Neuronal stem cell (in vitro differentiated cells): ENCODE data around the gene MILR1.
"Not testable (repeated sequence)": the region's sequence is repeated elsewhere in the genome, so short reads cannot be mapped to it uniquely, and the experiment has no call there.

ENCODE experiments used
- DNase-seq: peaks from one replicate; pipeline ENCODE4 v3.0.0-alpha.2; 2013; ENCODE audit warnings: low spot score
- H2AFZ ChIP-seq: one replicate; pipeline ENCODE4 v1.6.1; 2013; ENCODE audit warnings: mild to moderate bottlenecking, low read length, inconsistent platforms
- H2AK5ac ChIP-seq: 2 replicates; pipeline ENCODE4 v1.6.1; 2013; ENCODE audit warnings: low read depth, mild to moderate bottlenecking, inconsistent platforms, low read length, moderate library complexity, mixed read lengths
- H2BK120ac ChIP-seq: 2 replicates; pipeline ENCODE4 v1.6.1; 2013; ENCODE audit warnings: low read depth, mild to moderate bottlenecking, inconsistent platforms, low read length, moderate library complexity, mixed read lengths
- H2BK12ac ChIP-seq: one replicate; pipeline ENCODE4 v1.6.1; 2013; ENCODE audit warnings: low read length, inconsistent platforms
- H2BK15ac ChIP-seq: 2 replicates; pipeline ENCODE4 v1.6.1; 2013; ENCODE audit warnings: mild to moderate bottlenecking, low read length, inconsistent platforms, mixed read lengths
- H2BK5ac ChIP-seq: one replicate; pipeline ENCODE4 v1.6.1; 2013; ENCODE audit warnings: inconsistent platforms, mild to moderate bottlenecking, low read length, moderate library complexity
- H3K14ac ChIP-seq: one replicate; pipeline ENCODE4 v1.6.1; 2013; ENCODE audit warnings: low read length, inconsistent platforms
- H3K18ac ChIP-seq: 2 replicates; pipeline ENCODE4 v1.6.1; 2013; ENCODE audit warnings: low read length, inconsistent platforms
- H3K23ac ChIP-seq: 2 replicates; pipeline ENCODE4 v1.6.1; 2013; ENCODE audit warnings: low read depth, mild to moderate bottlenecking, mixed read lengths, low read length, inconsistent platforms; ENCODE audit not compliant: poor library complexity
- H3K27ac ChIP-seq: replicated peaks from 3 replicates; pipeline ENCODE4 v1.5.1; 2013; ENCODE audit warnings: low read length, inconsistent platforms
- H3K27me3 ChIP-seq, 3 experiments: 2 replicates each; pipeline ENCODE4 v1.6.1; 2013; ENCODE audit warnings: low read length in 3 of 3, mild to moderate bottlenecking in 2 of 3, inconsistent platforms in 1 of 3, low read depth in 1 of 3, mixed read lengths in 1 of 3, moderate library complexity in 1 of 3; ENCODE audit not compliant: control insufficient read depth in 3 of 3, insufficient read depth in 3 of 3
- H3K36me3 ChIP-seq, 2 donors: replicated peaks in 1 of 2; 2 replicates each; pipeline ENCODE4 v1.6.1; 2013; ENCODE audit warnings: low read length in 2 of 2; ENCODE audit not compliant: control insufficient read depth in 2 of 2, insufficient read depth in 2 of 2
- H3K4ac ChIP-seq: 2 replicates; pipeline ENCODE4 v1.6.1; 2013; ENCODE audit warnings: inconsistent platforms, mild to moderate bottlenecking, low read length, moderate library complexity
- H3K4me1 ChIP-seq, 2 donors: 1 replicate in 1 of 2; 2 replicates in 1 of 2; pipeline ENCODE4 v1.6.1; 2013; ENCODE audit warnings: low read length in 2 of 2, low read depth in 1 of 2; ENCODE audit not compliant: control insufficient read depth in 2 of 2, insufficient read depth in 1 of 2
- H3K4me2 ChIP-seq: one replicate; pipeline ENCODE4 v1.6.1; 2013; ENCODE audit warnings: mild to moderate bottlenecking, low read length, inconsistent platforms; ENCODE audit not compliant: insufficient read depth, poor library complexity, severe bottlenecking
- H3K4me3 ChIP-seq, 2 donors: 2 replicates each; pipeline ENCODE4 v1.5.1; 2013; ENCODE audit warnings: low read length in 2 of 2, mild to moderate bottlenecking in 2 of 2, inconsistent platforms in 1 of 2, moderate library complexity in 1 of 2
- H3K79me1 ChIP-seq: one replicate; pipeline ENCODE4 v1.6.1; 2013; ENCODE audit warnings: low read depth, mild to moderate bottlenecking, inconsistent platforms, low read length, moderate library complexity
- H3K9ac ChIP-seq: one replicate; pipeline ENCODE4 v1.6.1; 2013; ENCODE audit warnings: mild to moderate bottlenecking, low read depth, low read length, inconsistent platforms; ENCODE audit not compliant: poor library complexity
- H3K9me3 ChIP-seq, 2 donors: replicated peaks in 1 of 2; 2 replicates each; pipeline versions ENCODE3 to v1.6.1; 2013; ENCODE audit warnings: low read length in 2 of 2, mild to moderate bottlenecking in 2 of 2, inconsistent platforms in 1 of 2, low read depth in 1 of 2, mixed read lengths in 1 of 2, moderate library complexity in 1 of 2; ENCODE audit not compliant: control insufficient read depth in 2 of 2, insufficient read depth in 1 of 2
- H4K8ac ChIP-seq: one replicate; pipeline ENCODE4 v1.6.1; 2013; ENCODE audit warnings: low read depth, mild to moderate bottlenecking, inconsistent platforms, low read length, moderate library complexity
- H4K91ac ChIP-seq: one replicate; pipeline ENCODE4 v1.6.1; 2013; ENCODE audit warnings: low read length, low read depth, mild to moderate bottlenecking, inconsistent platforms; ENCODE audit not compliant: poor library complexity
- WGBS, 2 donors: extraction: QIAGEN DNeasy Blood & Tissue Kit; methylation state at CpG; one replicate each; pipeline ENCODE4 v1.1.7; 2013; ENCODE audit warnings: missing lambda C conversion rate in 2 of 2, mixed read lengths in 1 of 2; ENCODE audit not compliant: insufficient read length in 2 of 2, insufficient replicate concordance in 1 of 2; ENCODE audit errors: extremely low coverage in 2 of 2; 5-methylcytosine and 5-hydroxymethylcytosine counted together

MILR1 gene

DNA sequence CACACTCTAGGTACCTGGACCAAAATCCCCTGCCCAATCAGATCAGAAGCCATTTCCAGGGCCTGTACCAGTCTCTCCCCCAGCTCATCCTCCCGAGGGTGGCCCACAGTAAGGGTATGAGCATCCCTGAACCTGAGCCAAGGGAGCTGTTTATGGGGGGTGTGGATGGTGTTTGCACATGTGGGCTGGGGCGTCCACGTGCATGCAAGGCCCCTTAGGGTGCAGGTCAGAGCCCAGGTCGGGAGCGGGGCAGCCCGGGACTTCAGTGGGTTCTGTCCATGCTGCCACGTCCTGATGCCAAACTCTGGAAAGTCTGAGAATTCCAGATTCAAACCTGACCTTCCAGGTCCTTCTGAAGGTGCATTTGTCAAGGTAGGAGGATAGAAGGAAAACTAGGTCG is 9.8 kb downstream of the MILR1 start:
- H3K36me3 ChIP-seq, result no peaks in the 10 kb centered on the region
- H3K9me3 ChIP-seq, result no peaks in the 10 kb centered on the region
- WGBS, 2 donors, result no CpG with 5 or more reads among the region's 8 CpGs
- H3K4me2 ChIP-seq, result no peak overlapping the region
- peak overlapping the region; percentile 71 for H2AK5ac ChIP-seq
- H3K23ac ChIP-seq, result no peak overlapping the region
- no peak overlapping the region for H3K14ac ChIP-seq
- H3K79me1 ChIP-seq, result no peaks in the 10 kb centered on the region
- no peak for DNase-seq
- H4K91ac ChIP-seq, result no peak overlapping the region
- H3K27ac ChIP-seq, result no peak overlapping the region
- H3K4me3 ChIP-seq, result no peak overlapping the region
- no peak overlapping the region for H2BK5ac ChIP-seq
- H2BK12ac ChIP-seq, result no peak overlapping the region
- peaks cover 0 to 5% (median 0%) of the 10 kb centered on the region in 3 experiments for H3K27me3 ChIP-seq
- no peak overlapping the region for H3K4ac ChIP-seq
- H2BK15ac ChIP-seq, result no peak overlapping the region
- H3K9ac ChIP-seq, result peak overlapping the region; percentile 1
- H2BK120ac ChIP-seq, result no peak overlapping the region
- no peaks in the 10 kb centered on the region for H3K4me1 ChIP-seq
- H2AFZ ChIP-seq, result no peak overlapping the region
- no peak overlapping the region for H4K8ac ChIP-seq
- H3K18ac ChIP-seq, result no peak overlapping the region

DNA sequence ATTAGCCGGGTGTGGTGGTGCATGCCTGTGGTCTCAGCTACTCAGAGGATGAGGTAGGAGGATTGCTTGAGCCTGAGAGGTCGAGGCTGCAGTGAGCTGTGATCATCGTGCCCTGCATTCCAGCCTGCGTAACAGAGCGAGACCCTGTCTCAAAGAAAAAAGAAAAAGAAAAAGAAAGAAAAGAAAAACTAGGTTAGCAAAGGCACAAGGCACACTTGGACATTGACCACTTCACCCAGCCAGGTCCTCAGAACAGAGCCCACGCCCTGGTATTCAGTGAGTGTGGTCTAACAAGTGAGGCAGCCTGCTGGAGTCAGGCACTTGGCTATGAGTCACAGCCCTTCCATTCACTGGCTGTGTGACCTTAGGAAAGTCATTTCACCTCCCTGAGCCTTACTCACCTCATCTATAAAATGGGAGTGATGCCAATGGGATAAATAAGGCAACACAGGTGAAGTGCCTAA is 10.4 kb downstream of the MILR1 start:
- Histone ChIP-seq H4K91ac (no peak overlapping the region), H3K14ac (no peak overlapping the region), H3K18ac (no peak overlapping the region), H3K9me3 (no peaks in the 10 kb centered on the region), H2AK5ac (no peak overlapping the region), H2BK120ac (no peak overlapping the region), H3K9ac (peak overlapping the region; percentile 1), H4K8ac (no peak overlapping the region), H3K4me3 (no peak overlapping the region), H3K79me1 (no peaks in the 10 kb centered on the region), H2AFZ (no peak overlapping the region), H3K27ac (no peak overlapping the region), H2BK12ac (no peak overlapping the region), H3K36me3 (no peaks in the 10 kb centered on the region), H3K4ac (no peak overlapping the region), H3K4me1 (no peaks in the 10 kb centered on the region), H3K4me2 (no peak overlapping the region), H2BK5ac (no peak overlapping the region), H2BK15ac (no peak overlapping the region), H3K23ac (no peak overlapping the region), H3K27me3 (peaks cover 0 to 5% (median 0%) of the 10 kb centered on the region in 3 experiments)
- DNase-seq, result no peak
- no CpG with 5 or more reads among the region's 6 CpGs for WGBS, 2 donors

DNA sequence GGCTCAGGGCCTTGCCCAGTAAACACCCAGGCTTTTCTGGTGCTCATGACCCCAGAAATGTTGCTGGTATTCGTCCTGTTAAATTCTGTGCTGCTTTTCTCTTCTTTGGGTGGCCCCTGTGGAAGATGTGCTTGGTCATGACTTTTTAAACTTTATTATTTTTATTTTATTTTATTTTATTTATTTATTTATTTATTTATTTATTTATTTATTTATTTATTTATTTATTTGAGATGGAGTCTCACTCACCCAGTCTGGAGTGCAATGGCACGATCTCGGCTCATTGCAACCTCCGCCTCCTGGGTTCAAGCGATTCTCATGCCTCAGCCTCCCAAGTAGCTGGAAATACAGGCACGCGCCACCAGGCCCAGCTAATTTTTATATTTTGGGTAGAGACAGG is 10.9 kb downstream of the MILR1 start:
- not testable (repeated sequence) for H3K18ac ChIP-seq, H3K4me3 ChIP-seq, H2BK12ac ChIP-seq, H3K27ac ChIP-seq, H3K4me2 ChIP-seq, H3K9ac ChIP-seq, DNase-seq, H2AFZ ChIP-seq, H3K14ac ChIP-seq, H2BK5ac ChIP-seq, H3K27me3 ChIP-seq, H2BK15ac ChIP-seq, H3K9me3 ChIP-seq, H3K36me3 ChIP-seq, H3K4me1 ChIP-seq, H3K4ac ChIP-seq, H2BK120ac ChIP-seq, H3K79me1 ChIP-seq, H4K8ac ChIP-seq, H2AK5ac ChIP-seq, H4K91ac ChIP-seq, H3K23ac ChIP-seq
- no CpG with 5 or more reads among the region's 7 CpGs for WGBS, 2 donors

DNA sequence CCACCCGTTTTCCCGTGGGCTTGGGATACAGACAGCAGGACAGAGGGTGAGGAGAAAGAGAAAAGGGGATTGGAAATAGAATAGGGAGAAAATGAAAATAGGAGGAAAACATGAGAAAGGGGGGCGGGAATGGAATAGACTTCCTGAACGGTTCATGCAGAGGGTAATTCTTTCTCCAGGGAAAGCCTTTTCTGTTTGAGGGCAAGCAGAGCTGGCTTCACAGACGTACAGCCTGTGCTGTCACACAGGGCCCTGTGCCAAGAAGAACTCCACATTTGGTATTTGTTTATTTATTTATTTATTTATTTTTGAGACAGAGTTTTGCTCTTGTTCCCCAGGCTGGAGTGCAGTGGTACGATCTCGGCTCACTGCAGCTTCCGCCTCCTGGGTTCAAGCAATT is 12.0 kb downstream of the MILR1 start:
- no peaks in the 10 kb centered on the region for H3K79me1 ChIP-seq
- no peak overlapping the region for H3K23ac ChIP-seq
- no peak overlapping the region for H3K4ac ChIP-seq
- no peak overlapping the region for H2AK5ac ChIP-seq
- no peak overlapping the region for H3K9ac ChIP-seq
- H2BK12ac ChIP-seq, result no peak overlapping the region
- no peak for DNase-seq
- no peak overlapping the region for H2AFZ ChIP-seq
- no peak overlapping the region for H2BK120ac ChIP-seq
- H3K14ac ChIP-seq, result no peak overlapping the region
- no peak overlapping the region for H4K91ac ChIP-seq
- H4K8ac ChIP-seq, result no peak overlapping the region
- no peak overlapping the region for H2BK15ac ChIP-seq
- H3K4me3 ChIP-seq, result no peak overlapping the region
- H3K9me3 ChIP-seq, result no peaks in the 10 kb centered on the region
- no CpG with 5 or more reads among the region's 8 CpGs for WGBS, 2 donors
- H3K18ac ChIP-seq, result no peak overlapping the region
- no peak overlapping the region for H3K4me2 ChIP-seq
- H3K4me1 ChIP-seq, result no peaks in the 10 kb centered on the region
- H3K27me3 ChIP-seq, result peaks cover 0 to 5% (median 0%) of the 10 kb centered on the region in 3 experiments
- H3K36me3 ChIP-seq, result no peaks in the 10 kb centered on the region
- no peak overlapping the region for H2BK5ac ChIP-seq
- no peak overlapping the region for H3K27ac ChIP-seq
